Vagina (tissue), 2 donors: ENCODE measurements around the gene NMRAL1. TPM values are rescaled to one million over a fixed set of nuclear protein-coding genes. Genes with fewer than 3 reads are reported as not detected.

Experiments used
- DNase-seq, 2 donors: peaks; one replicate each; pipeline ENCODE4 v3.0.0-alpha.2; 2017; ENCODE audit errors: extremely low spot score in 2 of 2
- H3K27ac ChIP-seq: fragments of 200-600 bp; sonication (generic); one replicate; pipeline ENCODE4 v1.5.1; 2019
- H3K27me3 ChIP-seq: fragments of 200-600 bp; sonication (generic); one replicate; pipeline ENCODE4 v1.5.1; 2019
- H3K36me3 ChIP-seq, 2 donors: fragments of 200-600 bp; sonication (generic); one replicate each; pipeline ENCODE4 v1.5.1; 2017 to 2019
- H3K4me1 ChIP-seq: fragments of 200-600 bp; sonication (generic); one replicate; pipeline ENCODE4 v1.5.1; 2019
- H3K4me3 ChIP-seq, 2 donors: fragments of 200-600 bp; sonication (generic); 1 replicate in 1 of 2; 2 replicates in 1 of 2; pipeline ENCODE4 v1.5.1; 2016 to 2019
- H3K9me3 ChIP-seq: fragments of 200-600 bp; sonication (generic); one replicate; pipeline ENCODE4 v1.5.1; 2019
- CTCF ChIP-seq, 3 experiments: fragments of 450-650 bp in 2 of 3; fragments of 200-600 bp in 1 of 3; sonication (generic) in 1 of 3; IDR thresholded peaks; one replicate each; pipeline ENCODE4 v1.5.1; 2017 to 2019; ENCODE audit warnings: antibody characterized with exemption in 3 of 3, mild to moderate bottlenecking in 2 of 3, moderate library complexity in 2 of 3
- POLR2A ChIP-seq, 2 donors: fragments of 450-650 bp; IDR thresholded peaks; one replicate each; pipeline ENCODE4 v1.6.1; 2017; ENCODE audit warnings: antibody characterized with exemption in 2 of 2, mild to moderate bottlenecking in 2 of 2, moderate library complexity in 2 of 2
- POLR2AphosphoS5 ChIP-seq, 2 donors: sonication (generic); formaldehyde crosslinking; IDR thresholded peaks; one replicate each; pipeline ENCODE4 v1.9.0; 2017; ENCODE audit warnings: antibody characterized with exemption in 2 of 2, mild to moderate bottlenecking in 2 of 2, low read depth in 1 of 2; ENCODE audit not compliant: insufficient read depth in 1 of 2
- intact Hi-C: fragments of 100-400 bp; cut with DNase I; formaldehyde crosslinking; loops from one replicate; pipeline ENCODE4 v1.15.1; 2023
- total RNA-seq: library from RNA; depleted of rRNA; stranded (reverse); fragments of >200 nt; gene quantifications from one replicate; pipeline ENCODE4 v1.2.3, GENCODE V29; 2016

Gene NMRAL1
- total RNA-seq, 1 donor from 2014 or later = 35.6 TPM

GRCh38 chr16:4442371-4442770, 32.1 kb downstream of the NMRAL1 start:
- intact Hi-C loops = no loop called here
- H3K4me3 ChIP-seq = no peak overlapping the region
- H3K27me3 ChIP-seq = no peaks in the 10 kb centered on the region
- H3K36me3 ChIP-seq = peaks cover 0 to 90% of the 10 kb centered on the region in 2 donors
- no peak overlapping the region for H3K27ac ChIP-seq
- H3K9me3 ChIP-seq = no peaks in the 10 kb centered on the region
- H3K4me1 ChIP-seq = no peaks in the 10 kb centered on the region
- TF ChIP-seq CTCF (IDR thresholded peaks at IDR 0.05) (no peak), POLR2AphosphoS5 (IDR thresholded peaks at IDR 0.05; ENCODE audit: insufficient read depth in 1 of 2, low read depth in 1 of 2) (no peak), POLR2A (IDR thresholded peaks at IDR 0.05) (no peak)
- no peak for DNase-seq

- intact Hi-C loops = no loop called here
- TF ChIP-seq POLR2AphosphoS5 (IDR thresholded peaks at IDR 0.05; ENCODE audit: insufficient read depth in 1 of 2, low read depth in 1 of 2) (no peak), CTCF (IDR thresholded peaks at IDR 0.05) (no peak), POLR2A (IDR thresholded peaks at IDR 0.05) (no peak)
Measured at GRCh38 chr16:4437366-4437765, 37.1 kb downstream of the NMRAL1 start.

GRCh38 chr16:4435337-4436067, 38.9 kb downstream of the NMRAL1 start:
- Histone ChIP-seq H3K4me1 (no peaks in the 10 kb centered on the region), H3K27me3 (no peaks in the 10 kb centered on the region), H3K27ac (no peak overlapping the region), H3K4me3 (no peak overlapping the region), H3K36me3 (peaks cover 0 to 63% of the 10 kb centered on the region in 2 donors), H3K9me3 (no peaks in the 10 kb centered on the region)
- DNase-seq = no peak
- TF ChIP-seq POLR2AphosphoS5 (IDR thresholded peaks at IDR 0.05; ENCODE audit: insufficient read depth in 1 of 2, low read depth in 1 of 2) = no peak
- no peak for TF ChIP-seq POLR2A (IDR thresholded peaks at IDR 0.05)
- TF ChIP-seq CTCF (IDR thresholded peaks at IDR 0.05) = no peak
- intact Hi-C loops = no loop called here

More at GRCh38 chr16:4437366-4437765, 37.1 kb downstream of the NMRAL1 start:
- no peaks in the 10 kb centered on the region for H3K9me3 ChIP-seq
- H3K4me3 ChIP-seq = no peak overlapping the region
- no peak for DNase-seq
- H3K4me1 ChIP-seq = no peaks in the 10 kb centered on the region
- no peaks in the 10 kb centered on the region for H3K27me3 ChIP-seq
- H3K27ac ChIP-seq = no peak overlapping the region
- peaks cover 0 to 71% of the 10 kb centered on the region in 2 donors for H3K36me3 ChIP-seq

GRCh38 chr16:4433914-4434787, 40.3 kb downstream of the NMRAL1 start:
- no peaks in the 10 kb centered on the region for H3K27me3 ChIP-seq
- H3K9me3 ChIP-seq = no peaks in the 10 kb centered on the region
- no peak overlapping the region for H3K4me3 ChIP-seq
- no peak overlapping the region for H3K27ac ChIP-seq
- peaks cover 0 to 50% of the 10 kb centered on the region in 2 donors for H3K36me3 ChIP-seq
- H3K4me1 ChIP-seq = no peaks in the 10 kb centered on the region
- DNase-seq = no peak
- TF ChIP-seq CTCF (IDR thresholded peaks at IDR 0.05) = no peak
- TF ChIP-seq POLR2AphosphoS5 (IDR thresholded peaks at IDR 0.05; ENCODE audit: insufficient read depth in 1 of 2, low read depth in 1 of 2) = no peak
- TF ChIP-seq POLR2A (IDR thresholded peaks at IDR 0.05) = no peak
- intact Hi-C loops = no loop called here
